Endothelial cell of umbilical vein (primary cell): ENCODE data around the gene LRRC28. TPM values are rescaled to one million over a fixed set of nuclear protein-coding genes. Genes with fewer than 3 reads are reported as not detected.

ENCODE experiments used
- BruUV-seq: library from RNA; stranded (reverse); fragments of 400-500 nt; replicated peaks from 2 replicates; lab custom pipeline; 2021; lab: Mats Ljungman, UMichigan
- CTCF ChIA-PET: fragments of 300-600, 350-600 bp; sonication (Branson Sonifier 250); formaldehyde crosslinking; loops from one replicate; lab custom pipeline; 2021; ENCODE audit warnings: antibody characterized with exemption, inconsistent platforms; lab: Charles Lee
- POLR2A ChIA-PET: fragments of 300-600, 350-600 bp; sonication (Branson Sonifier 250); formaldehyde crosslinking; loops from one replicate; lab custom pipeline; 2021; ENCODE audit warnings: antibody characterized with exemption, inconsistent platforms; lab: Charles Lee
- DNase-seq: peaks from one replicate; pipeline ENCODE4 v3.0.0-alpha.2; 2011; ENCODE audit warnings: low read depth, low spot score
- FAIRE-seq: peaks from 2 replicates; lab custom pipeline; 2011; peaks lifted over from hg19 to GRCh38; lab: Jason Lieb, UNC
- H2AFZ ChIP-seq: 2 replicates; pipeline ENCODE4 v1.6.0; 2012; ENCODE audit warnings: low read depth, low read length, control low read depth, inconsistent platforms
- H3K27ac ChIP-seq: 2 replicates; pipeline ENCODE4 v1.5.1; 2011; ENCODE audit warnings: low read depth, mild to moderate bottlenecking, control low read depth, low read length, moderate library complexity; ENCODE audit not compliant: insufficient read depth
- H3K27me3 ChIP-seq, 2 experiments: 2 replicates each; pipeline versions ENCODE4 v1.6.0 to v1.6.1; 2011; ENCODE audit warnings: low read length in 2 of 2, mixed read lengths in 1 of 2; ENCODE audit not compliant: control insufficient read depth in 2 of 2, insufficient read depth in 2 of 2
- H3K36me3 ChIP-seq, 2 experiments: 2 replicates in 1 of 2; 3 replicates in 1 of 2; pipeline ENCODE4 v1.5.1; 2011; ENCODE audit warnings: low read length in 2 of 2, mild to moderate bottlenecking in 1 of 2, moderate library complexity in 1 of 2; ENCODE audit not compliant: control insufficient read depth in 2 of 2, insufficient read depth in 2 of 2; ENCODE audit errors: extremely low read depth in 1 of 2
- H3K4me1 ChIP-seq: 3 replicates; pipeline ENCODE4 v1.5.1; 2011; ENCODE audit warnings: mild to moderate bottlenecking, low read length; ENCODE audit not compliant: control insufficient read depth, insufficient read depth; ENCODE audit errors: extremely low read depth
- H3K4me2 ChIP-seq: 2 replicates; pipeline ENCODE4 v1.6.1; 2011; ENCODE audit warnings: low read length, control low read depth, mixed read lengths; ENCODE audit not compliant: insufficient read depth
- H3K4me3 ChIP-seq, 3 experiments: fragments of 200-600 bp in 1 of 3; sonication (generic), shearing (Covaris generic) in 1 of 3; replicated peaks in 1 of 3; 2 replicates each; pipeline ENCODE4 v1.5.1; 2011 to 2016; ENCODE audit warnings: control low read depth in 3 of 3, low read length in 3 of 3, mild to moderate bottlenecking in 2 of 3, inconsistent platforms in 1 of 3, low read depth in 1 of 3, moderate library complexity in 1 of 3; ENCODE audit not compliant: insufficient read depth in 1 of 3
- H3K79me2 ChIP-seq: 2 replicates; pipeline ENCODE4 v1.6.0; 2012; ENCODE audit warnings: low read length, inconsistent platforms; ENCODE audit not compliant: control insufficient read depth, insufficient read depth
- H3K9ac ChIP-seq: replicated peaks from 2 replicates; pipeline ENCODE3; 2011; ENCODE audit warnings: low read length, control low read depth; ENCODE audit not compliant: insufficient read depth; ENCODE audit errors: extremely low read depth
- H3K9me1 ChIP-seq: replicated peaks from 3 replicates; pipeline ENCODE4 v1.6.0; 2011; ENCODE audit warnings: mild to moderate bottlenecking, low read length; ENCODE audit not compliant: control insufficient read depth, insufficient read depth; ENCODE audit errors: extremely low read depth
- H3K9me3 ChIP-seq: replicated peaks from 2 replicates; pipeline ENCODE4 v1.5.1; 2012; ENCODE audit warnings: low read length, inconsistent platforms; ENCODE audit not compliant: control insufficient read depth, insufficient read depth
- H4K20me1 ChIP-seq: replicated peaks from 2 replicates; pipeline ENCODE3; 2011; ENCODE audit warnings: mild to moderate bottlenecking, low read length; ENCODE audit not compliant: control insufficient read depth, insufficient read depth; ENCODE audit errors: extremely low read depth
- CTCF ChIP-seq, 2 donors: IDR thresholded peaks; 1 replicate in 1 of 2; 2 replicates in 1 of 2; pipeline ENCODE4 v1.5.1; 2011; ENCODE audit warnings: low read length in 2 of 2, mild to moderate bottlenecking in 2 of 2, moderate library complexity in 2 of 2, control low read depth in 1 of 2, inconsistent platforms in 1 of 2, low read depth in 1 of 2; ENCODE audit not compliant: insufficient read depth in 1 of 2; ENCODE audit errors: extremely low read depth in 1 of 2
- EZH2 ChIP-seq: IDR thresholded peaks from 2 replicates; pipeline ENCODE4 v1.6.1; 2012; ENCODE audit warnings: borderline replicate concordance, low read depth, mild to moderate bottlenecking, moderate library complexity, low read length, inconsistent platforms; ENCODE audit not compliant: severe bottlenecking
- FOS ChIP-seq: IDR thresholded peaks from 2 replicates; pipeline ENCODE4 v1.6.1; 2011; ENCODE audit warnings: mild to moderate bottlenecking, low read length, moderate library complexity, borderline replicate concordance; ENCODE audit not compliant: insufficient read depth
- GATA2 ChIP-seq: IDR thresholded peaks from 2 replicates; pipeline ENCODE4 v1.7.0; 2011; ENCODE audit warnings: low read depth, mild to moderate bottlenecking, moderate library complexity, mixed read lengths, low read length; ENCODE audit not compliant: insufficient read length, insufficient read depth
- JUN ChIP-seq: IDR thresholded peaks from 2 replicates; pipeline ENCODE4 v1.6.1; 2011; ENCODE audit warnings: borderline replicate concordance, low read depth; ENCODE audit not compliant: insufficient read length, insufficient read depth
- MAX ChIP-seq: IDR thresholded peaks from 2 replicates; pipeline ENCODE4 v1.6.1; 2011; ENCODE audit not compliant: insufficient read depth, insufficient read length
- MYC ChIP-seq: IDR thresholded peaks from one replicate; pipeline ENCODE4 v1.6.1; 2011; ENCODE audit warnings: mild to moderate bottlenecking, low read depth, low read length
- POLR2A ChIP-seq: IDR thresholded peaks from 2 replicates; pipeline ENCODE4 v1.6.1; 2012; ENCODE audit warnings: low read depth, mild to moderate bottlenecking, control low read depth, low read length
- POLR2AphosphoS5 ChIP-seq: IDR thresholded peaks from 2 replicates; pipeline ENCODE4 v1.6.1; 2012; ENCODE audit warnings: low read depth, mild to moderate bottlenecking, control low read depth, low read length, moderate library complexity; ENCODE audit not compliant: insufficient read depth
- dilution Hi-C: fragments of 300-500 bp; cut with MboI; formaldehyde crosslinking; loops from one replicate; pipeline ENCODE4 v1.15.0; 2019; ENCODE audit warnings: low sequenced_read_pairs; ENCODE audit not compliant: extremely low pct_ligation_motif_present
- intact Hi-C: fragments of 100-400 bp; cut with micrococcal nuclease; formaldehyde crosslinking; loops from one replicate; pipeline ENCODE4 v1.10.0; 2022
- polyA plus RNA-seq, 4 experiments: library from polyadenylated mRNA; depleted of rRNA in 3 of 4; stranded (reverse) in 3 of 4; unstranded in 1 of 4; fragments of >200 nt; gene quantifications; 2 replicates each; pipeline versions ENCODE4 v1.2.1 to v1.2.3, GENCODE V29; 2011 to 2012; ENCODE audit warnings: missing spikeins in 1 of 4
- total RNA-seq: library from RNA; stranded (reverse); gene quantifications from 2 replicates; pipeline ENCODE4 v1.2.3, GENCODE V29; 2021

The LRRC28 gene
- total and polyA plus RNA-seq, 2 donors (not counting 3 experiments of a cell fraction or from before 2014, with no cell fraction given) = 19.6 to 26.7 TPM

DNA sequence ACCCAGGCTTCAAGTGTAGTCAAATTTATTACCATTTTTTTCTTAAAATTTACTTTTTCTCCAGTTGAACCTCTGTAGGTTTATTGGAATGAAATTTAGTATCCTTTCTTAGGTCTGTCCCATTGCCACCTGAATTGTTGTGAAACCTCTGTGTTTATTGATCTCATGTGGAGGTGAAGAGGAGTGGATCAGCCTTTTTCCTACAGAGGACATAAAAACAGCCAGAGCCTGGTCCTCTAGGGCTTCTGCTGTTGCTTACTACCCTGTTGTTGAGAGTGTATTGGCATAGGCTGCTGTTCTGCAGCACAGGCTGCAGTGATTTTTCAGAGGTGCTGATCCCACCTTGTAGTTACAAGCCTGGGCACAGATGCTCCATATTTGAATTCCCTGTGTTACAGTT is 44.6 kb downstream of the LRRC28 start:
- H3K4me3 ChIP-seq = no peak overlapping the region
- ChIA-PET CTCF (interaction anchor here (1.2 kb wide), 1 partner anchor 9 kb away, joined by 3 read pairs; no protein-coding TSS in a partner anchor), POLR2A (no interaction called here)
- H2AFZ ChIP-seq = no peak overlapping the region
- no TSS peak for BruUV-seq
- no peak overlapping the region for H3K9ac ChIP-seq
- no peaks in the 10 kb centered on the region for H3K9me1 ChIP-seq
- no peaks in the 10 kb centered on the region for H3K79me2 ChIP-seq
- intact Hi-C loops (no loop called here), dilution Hi-C loops (loop anchor here (25.0 kb wide), 1 partner anchor 416 kb away; no protein-coding TSS in a partner anchor)
- no peaks in the 10 kb centered on the region for H3K27me3 ChIP-seq
- no peaks in the 10 kb centered on the region for H4K20me1 ChIP-seq
- DNase-seq = no peak
- no peaks in the 10 kb centered on the region for H3K9me3 ChIP-seq
- H3K36me3 ChIP-seq = no peaks in the 10 kb centered on the region
- H3K4me2 ChIP-seq = no peak overlapping the region
- H3K4me1 ChIP-seq = no peaks in the 10 kb centered on the region
- no peak for FAIRE-seq
- TF ChIP-seq JUN (no peak), FOS (no peak), EZH2 (no peak), GATA2 (no peak), MAX (no peak), CTCF (IDR thresholded peaks at IDR 0.05; ENCODE audit: extremely low read depth in 1 of 2, insufficient read depth in 1 of 2, low read depth in 1 of 2, low read length in 2 of 2) (no peak), MYC (no peak), POLR2A (no peak), POLR2AphosphoS5 (no peak)
- no peak overlapping the region for H3K27ac ChIP-seq
